Mesenteric fat pad (tissue), 1 donor: ENCODE data around the gene PGAM1. TPM values are rescaled to one million over a fixed set of nuclear protein-coding genes. Genes with fewer than 3 reads are reported as not detected.

Experiments
- total RNA-seq: library from RNA; stranded (reverse); fragmentation: NEBNext Ultra II Directional; extraction: Animal tissue kit (Norgen Biotek cat#: 25700); gene quantifications from one replicate; pipeline ENCODE4 v1.2.1, GENCODE V29; 2021
- donor health status: DM: yes; HTN: yes; CAD: no.

Gene PGAM1
- total RNA-seq, 1 donor from 2014 or later, result 190 TPM

Other genes starting within 250 kb of the PGAM1 start
- 0.19 TPM for gene SLIT1, start 240.2 kb upstream of the PGAM1 start, total RNA-seq
- gene ARHGAP19, start 133.6 kb upstream of the PGAM1 start, total RNA-seq, result 7.9 TPM
- gene FRAT1, start 106.9 kb upstream of the PGAM1 start, total RNA-seq, result 8.2 TPM
- 8.4 TPM for gene FRAT2, start 91.5 kb upstream of the PGAM1 start, total RNA-seq
- gene RRP12, start 24.9 kb upstream of the PGAM1 start, total RNA-seq, result 38.6 TPM
- gene EXOSC1, start 19.8 kb downstream of the PGAM1 start, total RNA-seq, result 21.2 TPM
- gene ZDHHC16, start 20.0 kb downstream of the PGAM1 start, total RNA-seq, result 28.0 TPM
- gene MMS19, start 72.2 kb downstream of the PGAM1 start, total RNA-seq, result 38.0 TPM
- 19.9 TPM for gene UBTD1, start 72.7 kb downstream of the PGAM1 start, total RNA-seq
- not detected for gene ANKRD2, start 146.6 kb downstream of the PGAM1 start, total RNA-seq
- 3.8 TPM for gene HOGA1, start 158.2 kb downstream of the PGAM1 start, total RNA-seq
- gene C10orf62, start 163.5 kb downstream of the PGAM1 start, total RNA-seq, result not detected
- gene MORN4, start 207.3 kb downstream of the PGAM1 start, total RNA-seq, result 1.5 TPM
- 22.3 TPM for gene PI4K2A, start 214.5 kb downstream of the PGAM1 start, total RNA-seq